Activated CD8-positive, alpha-beta T cell treated with anti-CD3 and anti-CD28 coated beads for 36 hours (primary cell): ENCODE data around the gene KRT34. TPM values are rescaled to one million over a fixed set of nuclear protein-coding genes. Genes with fewer than 3 reads are reported as not detected.

Experiments
- ATAC-seq: fragments of 200-7000 bp; cut with Tn5 transposase; one replicate; pipeline ENCODE4 v1.10.0; 2021; ENCODE audit warnings: mild to moderate bottlenecking, moderate library complexity
- CTCF ChIA-PET: fragments of 350-600 bp; sonication (Branson Sonifier 250); formaldehyde crosslinking; loops from one replicate; lab custom pipeline; 2021; ENCODE audit warnings: antibody characterized with exemption; lab: Charles Lee
- POLR2A ChIA-PET: fragments of 350-600 bp; sonication (Branson Sonifier 250); formaldehyde crosslinking; loops from one replicate; lab custom pipeline; 2021; ENCODE audit warnings: antibody characterized with exemption; lab: Charles Lee
- DNase-seq: peaks from one replicate; pipeline ENCODE4 v3.0.0-alpha.2; 2020
- H3K27ac Mint-ChIP-seq: one replicate; pipeline ENCODE4 v1.8.0; 2021; ENCODE audit warnings: mild to moderate bottlenecking, mixed read lengths
- H3K27me3 Mint-ChIP-seq: one replicate; pipeline ENCODE4 v1.8.0; 2021; ENCODE audit warnings: mixed read lengths
- H3K36me3 Mint-ChIP-seq: one replicate; pipeline ENCODE4 v1.8.0; 2021; ENCODE audit warnings: low read depth, mixed read lengths
- H3K4me1 Mint-ChIP-seq: one replicate; pipeline ENCODE4 v1.8.0; 2021; ENCODE audit warnings: low read depth, mixed read lengths
- H3K4me3 Mint-ChIP-seq: one replicate; pipeline ENCODE4 v1.8.0; 2021; ENCODE audit warnings: mild to moderate bottlenecking, moderate library complexity, mixed read lengths
- H3K9me3 Mint-ChIP-seq: one replicate; pipeline ENCODE4 v1.8.0; 2021; ENCODE audit warnings: mixed read lengths
- CTCF ChIP-seq: fragments of 200-600 bp; IDR thresholded peaks from one replicate; pipeline ENCODE4 v1.8.0; 2022; ENCODE audit warnings: antibody characterized with exemption, mild to moderate bottlenecking
- intact Hi-C: fragments of 100-400 bp; cut with micrococcal nuclease; formaldehyde crosslinking; loops from one replicate; pipeline ENCODE4 v1.10.0; 2022
- total RNA-seq, 2 experiments: library from RNA; stranded (reverse); gene quantifications; one replicate each; pipeline ENCODE4 v1.2.3, GENCODE V29; 2021

The KRT34 gene
- total RNA-seq, 2 experiments from 2014 or later = not detected

GRCh38 chr17:41393294-41393693 lies 11.2 kb upstream of the KRT34 start:
- no peak overlapping the region for H3K4me3 Mint-ChIP-seq
- POLR2A ChIA-PET = interaction anchor here (0.5 to 0.6 kb wide), 2 partner anchors 89 to 242 kb away, joined by 3 to 4 read pairs; no protein-coding TSS in a partner anchor
- CTCF ChIA-PET = no interaction called here

GRCh38 chr17:41392278-41392677 lies 10.2 kb upstream of the KRT34 start:
- TF ChIP-seq CTCF = no peak
- Mint-ChIP-seq H3K4me3 (no peak overlapping the region), H3K4me1 (no peaks in the 10 kb centered on the region), H3K27me3 (peaks cover 7% of the 10 kb centered on the region), H3K36me3 (no peaks in the 10 kb centered on the region), H3K27ac (no peak overlapping the region), H3K9me3 (peaks cover 4% of the 10 kb centered on the region)
- no peak for DNase-seq
- intact Hi-C loops = no loop called here
- POLR2A ChIA-PET = no interaction called here
- CTCF ChIA-PET = interaction anchor here (1.1 to 1.2 kb wide), 2 partner anchors 11 to 38 kb away, joined by 3 read pairs; no protein-coding TSS in a partner anchor
- ATAC-seq = no peak

More at GRCh38 chr17:41393294-41393693, 11.2 kb upstream of the KRT34 start:
- ATAC-seq (no peak), DNase-seq (no peak)
- no peak for TF ChIP-seq CTCF
- intact Hi-C loops = no loop called here
- Mint-ChIP-seq H3K4me1 (no peaks in the 10 kb centered on the region), H3K36me3 (no peaks in the 10 kb centered on the region), H3K27me3 (peaks cover 7% of the 10 kb centered on the region), H3K9me3 (no peaks in the 10 kb centered on the region), H3K27ac (no peak overlapping the region)

- H3K27me3 Mint-ChIP-seq = peaks cover 7% of the 10 kb centered on the region
- DNase-seq = no peak
- H3K9me3 Mint-ChIP-seq = peaks cover 8% of the 10 kb centered on the region
- no peaks in the 10 kb centered on the region for H3K36me3 Mint-ChIP-seq
- no peaks in the 10 kb centered on the region for H3K4me1 Mint-ChIP-seq
- H3K27ac Mint-ChIP-seq = no peak overlapping the region
- intact Hi-C loops = no loop called here
- H3K4me3 Mint-ChIP-seq = no peak overlapping the region
- ChIA-PET POLR2A (interaction anchor here (0.9 kb wide), 1 partner anchor 49 kb away, joined by 3 read pairs; no protein-coding TSS in a partner anchor), CTCF (interaction anchor here (1.1 to 1.5 kb wide), 3 partner anchors 12 to 39 kb away, joined by 3 to 4 read pairs (median 3); no protein-coding TSS in a partner anchor)
- no peak for ATAC-seq
- TF ChIP-seq CTCF = no peak
Observed at GRCh38 chr17:41391535-41391934, 9.4 kb upstream of the KRT34 start.

- CTCF ChIA-PET = interaction anchor here (1.5 kb wide), 1 partner anchor 15 kb away, joined by 4 read pairs; no protein-coding TSS in a partner anchor
- POLR2A ChIA-PET = interaction anchor here (0.9 kb wide), 1 partner anchor 48 kb away, joined by 3 read pairs; no protein-coding TSS in a partner anchor
- peaks cover 9% of the 10 kb centered on the region for H3K9me3 Mint-ChIP-seq
- peaks cover 7% of the 10 kb centered on the region for H3K27me3 Mint-ChIP-seq
- no peak for ATAC-seq
- TF ChIP-seq CTCF = no peak
- H3K36me3 Mint-ChIP-seq = no peaks in the 10 kb centered on the region
- no peak for DNase-seq
- H3K4me1 Mint-ChIP-seq = no peaks in the 10 kb centered on the region
- no peak overlapping the region for H3K27ac Mint-ChIP-seq
- intact Hi-C loops = no loop called here
- H3K4me3 Mint-ChIP-seq = no peak overlapping the region
Observed at GRCh38 chr17:41390411-41390938, 8.4 kb upstream of the KRT34 start.

GRCh38 chr17:41387670-41388069 lies 5.6 kb upstream of the KRT34 start:
- intact Hi-C loops = no loop called here
- H3K4me1 Mint-ChIP-seq = no peaks in the 10 kb centered on the region
- H3K27me3 Mint-ChIP-seq = peaks cover 4% of the 10 kb centered on the region
- ChIA-PET CTCF (no interaction called here), POLR2A (no interaction called here)
- H3K36me3 Mint-ChIP-seq = no peaks in the 10 kb centered on the region
- no peak for ATAC-seq
- peaks cover 9% of the 10 kb centered on the region for H3K9me3 Mint-ChIP-seq
- DNase-seq = no peak
- no peak for TF ChIP-seq CTCF
- H3K4me3 Mint-ChIP-seq = no peak overlapping the region
- no peak overlapping the region for H3K27ac Mint-ChIP-seq
